Measurements from ENCODE around the gene DNAH14. TPM values are rescaled to one million over a fixed set of nuclear protein-coding genes. Genes with fewer than 3 reads are reported as not detected.
"Not testable (repeated sequence)": the region's sequence is repeated elsewhere in the genome, so short reads cannot be mapped to it uniquely, and the experiment has no call there.

DNAH14 gene
- total RNA-seq, 1 experiment from 2014 or later, result not detected

GRCh38 chr1:224996266-224996665 is 66.8 kb downstream of the DNAH14 start:
- no peak for DNase-seq (ENCODE audit: low spot score)

GRCh38 chr1:224998185-224998584 is 68.7 kb downstream of the DNAH14 start:
- DNase-seq (ENCODE audit: low spot score), result no peak

- no peak for DNase-seq (ENCODE audit: low spot score)
Measured at GRCh38 chr1:225004396-225004795, 74.9 kb downstream of the DNAH14 start.

GRCh38 chr1:225006352-225006751 is 76.9 kb downstream of the DNAH14 start:
- DNase-seq (ENCODE audit: low spot score), result not testable (repeated sequence)

GRCh38 chr1:225008050-225008449 is 78.6 kb downstream of the DNAH14 start:
- DNase-seq (ENCODE audit: low spot score), result not testable (repeated sequence)

- no peak for DNase-seq (ENCODE audit: low spot score)
Measured at GRCh38 chr1:225021037-225021436, 91.6 kb downstream of the DNAH14 start.

- no peak for DNase-seq (ENCODE audit: low spot score)
Measured at GRCh38 chr1:225026701-225027100, 97.2 kb downstream of the DNAH14 start.

GRCh38 chr1:225036441-225036840 is 107.0 kb downstream of the DNAH14 start:
- DNase-seq (ENCODE audit: low spot score), result not testable (repeated sequence)

- DNase-seq (ENCODE audit: low spot score), result no peak
Measured at GRCh38 chr1:225042263-225042662, 112.8 kb downstream of the DNAH14 start.

- no peak for DNase-seq (ENCODE audit: low spot score)
Measured at GRCh38 chr1:225044258-225044657, 114.8 kb downstream of the DNAH14 start.

GRCh38 chr1:225049594-225049993 is 120.1 kb downstream of the DNAH14 start:
- no peak for DNase-seq (ENCODE audit: low spot score)

- no peak for DNase-seq (ENCODE audit: low spot score)
Measured at GRCh38 chr1:225063722-225064121, 134.2 kb downstream of the DNAH14 start.

- no peak for DNase-seq (ENCODE audit: low spot score)
Measured at GRCh38 chr1:225070972-225071371, 141.5 kb downstream of the DNAH14 start.

- no peak for DNase-seq (ENCODE audit: low spot score)
Measured at GRCh38 chr1:225097175-225097574, 167.7 kb downstream of the DNAH14 start.

- no peak for DNase-seq (ENCODE audit: low spot score)
Measured at GRCh38 chr1:225111000-225111399, 181.5 kb downstream of the DNAH14 start.

- DNase-seq (ENCODE audit: low spot score), result no peak
Measured at GRCh38 chr1:225113265-225113664, 183.8 kb downstream of the DNAH14 start.

GRCh38 chr1:225114354-225114990 is 185.0 kb downstream of the DNAH14 start:
- no peak for DNase-seq (ENCODE audit: low spot score)

GRCh38 chr1:225119307-225119706 is 189.8 kb downstream of the DNAH14 start:
- no peak for DNase-seq (ENCODE audit: low spot score)

- no peak for DNase-seq (ENCODE audit: low spot score)
Measured at GRCh38 chr1:225121095-225121494, 191.6 kb downstream of the DNAH14 start.

- no peak for DNase-seq (ENCODE audit: low spot score)
Measured at GRCh38 chr1:225131869-225132268, 202.4 kb downstream of the DNAH14 start.

- no peak for DNase-seq (ENCODE audit: low spot score)
Measured at GRCh38 chr1:225137976-225138375, 208.5 kb downstream of the DNAH14 start.

GRCh38 chr1:225143001-225143400 is 213.5 kb downstream of the DNAH14 start:
- DNase-seq (ENCODE audit: low spot score), result no peak

GRCh38 chr1:225146478-225146877 is 217.0 kb downstream of the DNAH14 start:
- DNase-seq (ENCODE audit: low spot score), result no peak

- not testable (repeated sequence) for DNase-seq (ENCODE audit: low spot score)
Measured at GRCh38 chr1:225147791-225148190, 218.3 kb downstream of the DNAH14 start.
